ENCODE results near the gene NPR3. TPM values are rescaled to one million over a fixed set of nuclear protein-coding genes. Genes with fewer than 3 reads are reported as not detected.
"Not testable (repeated sequence)": the region's sequence is repeated elsewhere in the genome, so short reads cannot be mapped to it uniquely, and the experiment has no call there.

NPR3 gene
- total RNA-seq, 2 donors from 2014 or later, result 4.3 to 6.5 TPM

DNA sequence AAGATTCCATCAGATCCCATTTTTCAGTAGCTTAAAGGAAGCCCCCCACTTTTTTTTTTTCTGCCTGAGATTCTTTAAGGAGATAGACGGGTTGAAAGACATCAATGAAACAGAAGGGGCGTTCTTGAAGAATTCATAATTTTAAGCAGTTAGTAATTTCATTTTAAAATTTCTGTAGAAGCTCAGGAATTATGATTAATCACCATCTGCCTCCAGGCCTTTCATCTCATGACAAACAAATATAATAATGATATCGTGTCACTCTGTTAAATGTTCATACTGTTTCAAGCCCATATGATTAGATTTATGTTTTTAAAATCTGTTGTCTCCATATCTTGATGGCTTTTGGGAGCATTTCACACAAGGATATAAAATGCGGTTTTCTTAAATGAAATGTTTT, 75.2 kb downstream of the NPR3 start:
- DNase-seq (ENCODE audit: low spot score), result no peak
- intact Hi-C loops (cut with DNase I), result no loop called here

DNA sequence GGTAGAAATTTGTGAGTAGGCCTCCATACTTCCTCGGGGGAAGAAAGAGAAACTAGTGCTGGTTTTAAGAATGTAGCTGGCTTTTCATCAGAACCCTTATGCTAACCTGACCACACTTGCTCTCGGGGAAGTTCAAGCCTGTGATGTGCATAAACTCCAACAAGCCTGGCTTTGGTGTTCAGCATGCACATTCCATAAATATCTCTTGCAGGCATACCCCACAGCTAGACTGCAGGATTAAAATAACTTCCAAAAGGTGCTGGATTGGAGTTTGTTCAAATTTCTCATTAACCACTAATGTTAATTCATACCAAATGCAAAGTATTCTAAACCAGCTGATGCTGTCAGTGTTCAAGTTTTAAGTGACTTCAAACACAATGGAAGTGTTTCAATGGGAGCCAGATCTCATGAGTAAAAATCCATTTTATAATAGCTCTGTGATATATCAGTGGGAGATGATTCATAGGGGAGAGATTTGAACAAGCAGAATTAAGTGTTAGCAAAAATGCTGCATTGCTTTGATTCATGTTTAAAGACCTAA, 79.4 kb downstream of the NPR3 start:
- no peak for DNase-seq (ENCODE audit: low spot score)
- intact Hi-C loops (cut with DNase I), result no loop called here

DNA sequence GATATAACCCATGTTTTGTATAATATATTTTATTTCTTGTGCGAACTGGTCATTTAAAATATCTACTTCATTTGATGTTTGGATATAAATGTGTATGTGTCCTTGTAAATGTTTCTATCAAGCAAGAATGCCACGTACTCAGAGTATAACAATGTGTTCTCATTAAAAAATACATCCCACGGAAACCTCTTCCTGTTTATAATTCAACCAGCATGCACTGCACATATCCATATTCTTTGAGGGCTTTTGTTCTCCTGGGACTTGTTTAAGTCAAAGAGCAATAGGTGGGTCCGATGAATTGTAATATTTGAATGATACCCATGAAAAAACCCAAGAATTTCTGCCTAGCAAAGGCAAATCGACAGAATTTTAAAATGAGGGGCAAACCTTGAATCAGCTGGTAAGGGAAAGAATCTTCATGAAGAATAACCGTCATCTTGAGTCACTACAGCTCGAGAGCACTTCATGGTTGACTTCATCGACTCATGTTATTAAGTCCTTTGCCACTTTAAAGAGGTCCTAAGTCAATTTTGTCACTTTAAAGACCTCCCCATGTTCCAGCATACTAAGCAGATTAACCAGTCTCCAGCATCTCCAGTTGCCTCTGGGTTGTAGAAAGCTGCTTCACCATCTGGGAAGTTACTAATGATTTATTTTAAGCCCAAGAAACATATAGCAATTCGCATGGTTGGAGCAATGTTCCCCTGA, 80.6 kb downstream of the NPR3 start:
- DNase-seq (ENCODE audit: low spot score), result no peak
- intact Hi-C loops (cut with DNase I), result no loop called here

DNA sequence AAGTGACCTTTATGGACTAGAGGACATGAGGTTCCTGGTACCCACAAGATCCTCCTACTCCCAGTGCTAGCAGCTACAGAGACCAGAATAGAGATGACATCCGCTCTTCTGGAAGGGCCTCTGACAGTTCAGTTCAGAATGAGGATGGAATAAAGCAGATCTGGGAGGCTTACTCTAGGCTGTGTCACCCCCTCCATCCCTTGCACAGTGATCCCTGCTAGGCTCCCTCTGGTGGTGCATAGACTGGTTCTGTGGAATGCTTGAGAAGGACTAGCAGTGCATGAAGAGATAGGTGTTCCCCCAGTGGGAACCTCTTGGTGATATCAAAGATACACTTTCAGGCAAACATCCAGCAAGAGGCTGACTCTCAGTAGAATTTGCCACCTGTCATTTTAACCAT, 83.0 kb downstream of the NPR3 start:
- DNase-seq (ENCODE audit: low spot score), result no peak
- intact Hi-C loops (cut with DNase I), result no loop called here

DNA sequence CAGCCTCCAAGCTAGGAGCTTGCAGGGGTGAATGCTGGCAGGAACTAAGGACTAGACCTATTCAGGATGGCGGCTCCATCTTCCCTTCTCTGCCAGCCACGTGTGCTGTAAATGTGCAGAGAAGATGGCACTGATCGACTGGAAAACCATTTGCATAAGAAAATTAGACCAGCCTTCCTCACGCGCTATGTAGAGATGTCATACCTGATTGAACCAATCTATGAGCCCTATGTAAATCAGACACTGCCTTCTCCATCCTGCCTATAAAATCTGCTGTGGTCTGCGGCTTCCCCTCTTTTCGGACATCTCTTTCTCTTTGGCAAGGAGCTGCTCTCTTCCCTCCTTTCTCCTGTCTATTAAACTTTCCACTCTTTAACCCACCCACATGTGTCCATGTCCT, 91.6 kb downstream of the NPR3 start:
- intact Hi-C loops (cut with DNase I), result no loop called here
- no peak for DNase-seq (ENCODE audit: low spot score)

DNA sequence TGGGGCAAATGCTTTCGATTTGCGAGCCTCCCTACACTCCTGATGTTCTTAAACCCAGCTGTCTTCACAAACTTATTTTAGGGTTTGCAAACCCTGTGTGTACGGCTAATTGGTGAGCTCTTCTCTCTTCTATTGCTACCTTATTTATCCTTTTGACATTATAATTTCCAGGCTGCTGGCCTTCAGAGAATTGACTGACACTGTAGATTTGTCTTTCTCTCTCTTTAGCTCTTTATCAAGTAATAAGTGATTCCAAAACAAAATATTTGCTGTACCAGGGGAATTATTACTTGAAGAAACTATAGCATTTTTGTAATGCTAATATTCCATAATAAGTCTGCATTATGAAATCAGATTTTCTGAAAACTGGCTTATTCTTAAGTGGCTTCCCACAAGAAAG, 92.5 kb downstream of the NPR3 start:
- intact Hi-C loops (cut with DNase I), result no loop called here
- DNase-seq (ENCODE audit: low spot score), result no peak

DNA sequence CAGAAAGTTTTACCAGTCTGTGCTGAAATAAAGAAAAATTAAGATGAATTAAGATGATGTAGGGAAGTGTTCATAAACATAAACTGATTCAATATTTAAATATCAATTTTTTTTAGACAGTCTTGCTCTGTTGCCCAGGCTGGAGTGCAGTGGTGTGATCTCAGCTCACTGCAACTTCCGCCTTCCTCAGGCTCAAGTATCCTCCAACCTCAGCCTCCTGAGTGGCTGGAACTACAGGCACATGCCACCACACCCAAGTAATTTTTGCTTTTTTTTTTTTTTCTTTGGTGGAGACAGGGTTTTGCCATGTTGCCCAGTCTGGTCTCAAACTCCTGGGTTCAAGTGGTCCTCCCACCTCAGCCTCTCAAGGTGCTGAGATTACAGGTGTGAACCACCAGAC, 94.3 kb downstream of the NPR3 start:
- DNase-seq (ENCODE audit: low spot score); intact Hi-C loops (cut with DNase I): not testable (repeated sequence)

DNA sequence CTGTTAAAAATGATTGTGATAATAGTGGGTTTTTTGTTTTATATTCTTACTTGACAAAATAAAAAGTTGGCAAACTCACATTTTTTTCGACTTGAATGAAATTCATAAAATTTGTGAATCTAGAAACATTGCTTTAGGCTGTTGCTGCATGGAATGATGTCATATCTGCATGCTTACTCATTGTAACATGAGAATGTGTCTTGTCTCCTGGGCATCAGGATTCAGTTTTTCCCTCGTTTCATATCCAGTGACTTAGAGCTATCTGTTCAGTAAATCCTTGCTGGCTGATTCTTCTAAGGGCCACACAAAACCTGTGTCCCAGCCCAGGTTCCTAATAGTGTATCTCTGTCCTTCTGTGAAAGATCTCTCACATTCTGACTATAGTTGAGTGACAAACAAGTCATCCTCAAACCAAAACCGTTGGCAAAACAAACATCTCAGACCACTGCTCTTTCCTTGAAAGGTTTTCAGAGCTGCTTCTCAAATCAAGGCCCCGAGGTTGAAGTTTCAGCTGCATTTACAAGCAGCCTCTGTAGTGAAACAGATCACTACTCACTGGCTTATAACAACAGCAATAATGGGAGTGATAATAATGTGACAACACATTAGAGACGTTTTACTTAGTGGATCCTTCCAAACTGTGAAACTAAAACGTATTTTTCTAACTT, 95.0 kb downstream of the NPR3 start:
- intact Hi-C loops (cut with DNase I), result no loop called here
- no peak for DNase-seq (ENCODE audit: low spot score)

DNA sequence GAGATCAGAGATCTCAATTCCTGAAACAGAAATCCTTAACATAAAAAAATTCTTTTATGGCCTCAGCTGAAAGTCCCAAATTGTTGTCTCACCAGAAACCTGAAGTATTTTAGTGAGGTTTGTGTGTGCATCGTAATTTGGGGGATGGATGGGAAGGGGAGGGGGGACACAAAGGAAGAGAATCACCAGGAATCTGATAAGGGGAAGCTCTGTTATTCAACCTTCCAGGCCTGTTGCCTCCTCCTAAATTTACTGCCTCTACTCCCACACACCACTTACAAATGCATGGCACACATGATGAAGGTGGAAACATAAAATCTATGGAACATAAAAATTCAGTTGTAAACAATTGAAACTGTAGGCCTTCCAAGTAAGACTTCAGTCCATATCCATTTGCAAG, 97.7 kb downstream of the NPR3 start:
- intact Hi-C loops (cut with DNase I), result no loop called here
- no peak for DNase-seq (ENCODE audit: low spot score)

DNA sequence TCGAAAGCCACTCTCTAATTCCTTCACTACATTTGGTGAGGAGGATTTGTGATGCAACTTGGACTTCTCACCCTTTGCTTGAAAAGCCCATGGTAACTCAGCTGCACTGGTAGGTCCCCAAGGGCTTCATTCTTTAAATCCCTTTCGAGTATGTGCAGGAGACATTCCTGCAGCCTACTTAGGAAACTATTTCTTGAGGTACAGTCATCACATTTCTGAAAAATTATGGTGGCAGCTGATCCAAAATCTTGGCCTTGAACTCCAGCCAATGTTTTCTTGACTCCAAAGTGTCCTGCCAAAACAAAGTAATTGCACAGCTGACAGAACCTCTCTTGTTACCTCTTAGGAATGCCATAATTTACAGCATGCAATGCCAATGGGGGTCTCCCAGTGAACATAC, 99.7 kb downstream of the NPR3 start:
- DNase-seq (ENCODE audit: low spot score), result no peak
- intact Hi-C loops (cut with DNase I), result no loop called here

DNA sequence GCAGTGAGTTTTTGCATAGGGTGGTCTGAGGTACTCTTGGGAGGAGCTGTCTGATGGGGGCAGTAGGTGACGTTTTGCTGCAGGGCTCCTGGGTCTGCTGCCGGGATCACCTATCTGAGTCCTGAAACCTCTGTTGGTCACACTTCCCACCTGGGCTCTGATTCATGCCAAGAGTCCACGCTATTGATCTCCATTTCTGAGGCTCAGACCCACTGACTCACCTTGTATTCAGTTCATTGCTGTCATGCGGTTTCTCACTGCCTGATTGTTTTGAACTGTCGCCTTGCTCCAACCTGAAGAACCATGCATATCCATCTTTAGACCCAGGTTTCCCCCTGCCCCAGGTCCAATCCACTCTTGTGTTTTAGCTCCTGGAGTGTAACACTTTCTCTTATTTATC, 101.3 kb downstream of the NPR3 start:
- intact Hi-C loops (cut with DNase I), result no loop called here
- DNase-seq (ENCODE audit: low spot score), result no peak

DNA sequence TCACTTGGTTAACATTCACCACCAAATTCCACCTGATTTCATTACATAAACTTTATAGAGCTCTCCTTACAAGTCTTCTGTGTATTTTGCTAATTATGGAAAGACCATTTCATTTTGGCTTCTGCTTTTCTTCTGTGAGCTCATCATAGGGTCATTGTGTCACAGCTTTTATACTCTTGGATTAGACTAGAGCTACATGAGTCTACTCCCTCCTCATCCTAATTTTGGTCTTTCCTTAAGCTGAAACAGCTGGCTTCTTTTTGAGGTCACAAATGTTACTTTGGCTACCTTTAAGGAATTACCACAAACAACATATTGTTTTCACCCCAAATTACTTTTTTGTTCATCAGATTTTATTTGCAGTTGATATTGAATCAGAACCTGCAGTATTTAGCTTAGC, 103.0 kb downstream of the NPR3 start:
- intact Hi-C loops (cut with DNase I), result no loop called here
- no peak for DNase-seq (ENCODE audit: low spot score)

DNA sequence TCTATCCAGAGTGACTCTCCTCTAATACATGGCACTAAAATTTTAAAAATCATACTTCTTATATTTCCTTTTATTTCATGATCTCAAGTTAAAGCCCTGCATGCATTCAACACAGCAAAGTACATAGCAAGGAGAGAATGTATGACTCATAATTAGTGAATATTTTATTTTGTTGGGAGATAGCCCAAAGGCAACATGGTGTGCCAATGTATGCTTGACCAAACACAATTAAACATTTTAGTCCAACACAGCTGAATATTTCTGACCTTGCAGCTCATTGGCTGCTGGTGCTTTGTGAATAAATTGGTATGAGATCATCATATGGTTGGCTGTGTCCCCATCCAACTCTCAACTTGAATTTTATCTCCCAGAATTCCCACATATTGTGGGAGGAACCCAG, 103.5 kb downstream of the NPR3 start:
- DNase-seq (ENCODE audit: low spot score), result no peak
- intact Hi-C loops (cut with DNase I), result no loop called here

DNA sequence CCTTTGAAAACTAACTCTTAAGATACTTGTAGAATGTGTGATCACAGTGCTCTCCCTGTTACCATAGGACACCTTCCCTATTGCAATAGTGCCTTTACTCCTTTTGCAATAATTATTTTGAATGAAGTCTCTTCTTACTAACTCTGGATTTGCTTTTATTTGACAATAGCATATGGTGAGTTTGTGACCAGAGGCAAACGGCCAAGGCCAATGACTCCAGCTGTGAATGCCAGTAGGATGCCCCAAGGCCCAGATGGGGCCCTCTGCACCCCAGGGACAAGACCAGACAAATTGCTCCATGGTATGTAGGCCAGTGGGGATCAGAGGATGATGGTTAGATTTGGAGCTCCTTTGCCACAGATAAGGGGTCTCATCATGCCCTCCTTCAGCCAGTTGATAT, 116.9 kb downstream of the NPR3 start:
- DNase-seq (ENCODE audit: low spot score), result no peak
- intact Hi-C loops (cut with DNase I), result no loop called here

DNA sequence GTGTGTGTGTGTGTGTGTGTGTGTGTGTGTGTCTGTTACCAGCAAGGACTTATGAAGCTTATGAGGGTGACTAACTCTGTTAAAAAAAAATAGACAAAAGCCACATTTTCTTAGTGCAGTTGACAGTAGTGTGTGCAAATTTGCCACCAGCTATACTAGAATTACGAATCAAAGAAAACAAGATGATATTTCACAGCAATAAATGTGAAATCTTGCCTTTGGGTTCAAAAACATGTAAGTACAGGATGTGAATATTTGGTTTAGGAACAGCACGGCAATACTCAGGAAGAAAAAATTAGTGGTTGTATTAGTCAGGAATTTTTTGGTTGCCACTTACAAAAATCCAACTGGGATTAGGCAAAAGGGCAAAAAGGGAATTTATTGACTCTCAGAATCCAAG, 117.4 kb downstream of the NPR3 start:
- intact Hi-C loops (cut with DNase I), result no loop called here
- no peak for DNase-seq (ENCODE audit: low spot score)

DNA sequence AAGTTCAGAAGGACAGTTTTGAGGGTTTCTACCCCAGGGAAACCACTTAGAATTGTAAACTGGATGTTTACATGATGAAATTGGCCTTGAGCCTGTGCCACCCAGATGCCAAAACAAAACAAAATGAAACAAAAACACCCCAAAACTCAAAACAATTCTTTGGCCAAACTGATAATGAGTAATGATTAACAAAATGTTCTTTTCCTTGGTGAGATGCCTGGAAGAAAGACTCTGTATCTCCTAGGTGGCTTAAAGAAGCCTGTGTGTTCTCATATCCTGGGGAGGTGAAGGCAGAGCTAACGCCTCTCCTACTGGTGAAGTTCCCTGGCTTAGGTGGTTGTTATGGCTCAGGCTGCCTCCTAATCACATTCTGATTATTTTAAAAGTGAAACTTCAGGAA, 120.5 kb downstream of the NPR3 start:
- DNase-seq (ENCODE audit: low spot score), result no peak
- intact Hi-C loops (cut with DNase I), result no loop called here

DNA sequence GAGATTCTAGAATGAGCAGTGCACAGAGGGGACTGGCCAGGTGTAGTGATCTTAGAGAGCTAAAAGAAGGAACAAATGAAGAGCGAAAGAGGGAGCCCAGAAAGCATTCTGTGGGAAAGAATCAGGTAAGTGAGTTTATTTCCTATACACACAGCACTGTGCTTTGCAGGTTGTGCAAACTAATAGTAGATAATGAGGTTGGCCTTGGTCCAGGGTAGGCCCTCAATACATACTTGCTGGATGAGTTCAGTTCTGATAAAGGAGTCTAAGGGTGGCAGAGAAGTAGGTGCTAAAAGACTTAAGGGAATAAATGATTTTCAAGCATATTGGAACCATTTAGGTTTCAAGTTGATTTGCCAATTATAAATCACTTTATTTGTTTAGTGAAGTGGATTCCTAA, 122.0 kb downstream of the NPR3 start:
- intact Hi-C loops (cut with DNase I), result no loop called here
- DNase-seq (ENCODE audit: low spot score), result no peak

DNA sequence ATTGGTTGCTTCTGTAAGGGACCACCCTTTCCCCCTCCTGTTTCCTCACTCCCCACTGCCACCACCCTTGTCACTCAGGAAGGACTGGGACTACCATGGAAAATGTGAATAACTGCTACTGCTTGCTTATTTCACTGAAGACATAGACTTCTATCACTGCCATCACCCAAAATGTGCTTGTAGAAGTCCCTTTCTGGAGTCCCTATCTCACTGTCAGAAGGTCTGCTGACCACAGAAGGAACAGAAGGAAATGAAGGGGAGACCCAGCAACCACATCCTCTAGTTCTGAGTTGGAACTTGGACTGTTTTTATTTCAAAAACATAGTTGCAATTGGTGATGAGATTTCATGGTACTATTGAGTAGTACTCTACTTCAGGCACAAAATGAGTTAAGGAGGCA, 122.5 kb downstream of the NPR3 start:
- no peak for DNase-seq (ENCODE audit: low spot score)
- intact Hi-C loops (cut with DNase I), result no loop called here

DNA sequence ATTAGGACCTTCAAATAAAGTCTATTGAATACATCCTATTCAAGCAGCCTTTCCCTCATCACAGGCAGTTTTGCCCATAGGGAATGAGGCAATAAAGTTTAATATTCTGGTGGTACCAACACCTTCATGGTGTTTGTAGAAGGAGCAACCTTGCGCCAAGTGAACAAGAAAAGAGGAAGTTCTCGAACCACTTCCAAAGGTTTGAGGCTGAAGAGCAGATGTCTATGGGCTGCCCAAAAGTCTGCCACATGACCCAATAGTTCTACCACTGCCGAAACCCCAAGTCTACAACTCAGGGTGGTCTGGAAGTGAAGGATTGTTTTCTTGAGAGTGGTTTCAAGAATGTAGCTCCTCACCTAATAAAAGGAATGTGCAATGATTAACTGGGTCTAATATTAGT, 123.1 kb downstream of the NPR3 start:
- intact Hi-C loops (cut with DNase I), result no loop called here
- no peak for DNase-seq (ENCODE audit: low spot score)

DNA sequence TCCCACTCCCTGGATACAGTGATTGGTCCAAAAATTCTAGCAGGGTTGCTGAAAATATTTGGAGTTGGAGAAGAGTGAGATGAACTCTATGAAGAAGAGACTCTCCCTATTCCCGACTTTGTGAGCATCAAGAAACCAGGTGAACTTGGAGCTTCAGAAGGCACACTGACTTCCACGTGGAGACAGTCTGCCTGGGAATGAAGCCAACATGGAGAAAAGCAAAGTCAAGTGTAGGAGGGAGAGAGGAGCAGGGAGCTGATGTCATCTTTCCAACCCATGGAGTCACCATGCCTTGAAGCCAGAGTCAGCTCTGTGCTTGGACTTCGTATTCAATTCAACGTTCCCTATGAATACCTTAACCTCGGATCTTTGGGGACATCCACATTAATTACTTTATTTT, 125.1 kb downstream of the NPR3 start:
- intact Hi-C loops (cut with DNase I), result no loop called here
- no peak for DNase-seq (ENCODE audit: low spot score)

DNA sequence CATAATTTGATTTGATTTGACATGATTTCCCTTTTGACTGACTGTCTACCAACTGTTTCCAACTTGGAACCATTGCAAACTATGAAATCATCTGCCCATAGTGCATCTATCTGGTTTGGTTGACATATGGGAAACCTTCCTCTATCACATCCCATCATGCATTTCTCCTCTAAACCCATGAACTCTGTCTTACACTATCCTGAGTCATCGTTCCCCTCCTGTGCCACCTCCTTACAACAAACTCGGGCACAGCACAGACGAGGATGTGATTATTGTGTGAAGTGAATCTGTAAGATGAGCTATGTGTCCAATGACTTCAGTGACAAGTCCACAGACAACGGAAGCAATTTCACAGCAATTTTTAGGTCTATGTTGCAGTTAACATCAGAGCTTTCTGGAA, 126.1 kb downstream of the NPR3 start:
- no peak for DNase-seq (ENCODE audit: low spot score)
- intact Hi-C loops (cut with DNase I), result no loop called here

Data from posterior vena cava (tissue), 2 donors.